GM12891 (cell line): Measurements from ENCODE around the gene CLNK.

ENCODE experiments used
- PAX5 ChIP-seq: IDR thresholded peaks from 2 replicates; pipeline ENCODE4 v1.6.1; 2011; ENCODE audit warnings: low read length, moderate library complexity, mild to moderate bottlenecking; ENCODE audit not compliant: insufficient read depth, severe bottlenecking
- POLR2A ChIP-seq: IDR thresholded peaks from 2 replicates; pipeline ENCODE4 v1.6.1; 2011; ENCODE audit warnings: low read depth, low read length, control low read depth
- POLR2AphosphoS5 ChIP-seq: IDR thresholded peaks from 2 replicates; pipeline ENCODE4 v1.6.1; 2011; ENCODE audit warnings: low read depth, low read length, control low read depth
- POU2F2 ChIP-seq: IDR thresholded peaks from 2 replicates; pipeline ENCODE4 v1.6.1; 2011; ENCODE audit warnings: low read depth, mild to moderate bottlenecking, control low read depth, low read length, moderate library complexity
- SPI1 ChIP-seq: IDR thresholded peaks from 2 replicates; pipeline ENCODE4 v1.6.1; 2011; ENCODE audit warnings: low read depth, low read length, control low read depth
- TAF1 ChIP-seq: IDR thresholded peaks from 2 replicates; pipeline ENCODE4 v1.6.1; 2011; ENCODE audit warnings: low read depth, low read length, control low read depth

DNA sequence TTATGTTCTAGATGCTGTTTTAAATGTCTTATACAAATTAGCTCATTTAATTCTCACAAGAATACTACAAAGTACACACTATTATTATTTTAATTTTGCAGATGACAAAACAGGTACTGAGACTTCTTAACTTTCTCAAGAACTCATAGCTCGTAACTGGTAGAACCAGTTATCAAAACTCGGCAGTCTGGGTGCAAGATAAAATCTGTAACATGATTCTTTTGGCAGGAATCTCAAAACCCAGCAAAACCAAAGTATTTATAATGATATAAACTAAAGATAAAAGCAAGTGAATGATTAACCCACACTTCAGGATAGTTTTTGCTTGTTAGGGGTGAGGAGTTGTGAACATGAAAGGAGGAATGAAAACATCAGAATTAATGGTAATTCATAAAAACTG lies 27.6 kb downstream of the CLNK start:
- TF ChIP-seq POLR2AphosphoS5: no peak
- no peak for TF ChIP-seq POLR2A
- TF ChIP-seq SPI1: no peak
- no peak for TF ChIP-seq TAF1
- TF ChIP-seq PAX5: no peak
- TF ChIP-seq POU2F2: no peak
